GM19099 (cell line): ENCODE results near the gene QDPR.

ENCODE experiments used
- POLR2A ChIP-seq: IDR thresholded peaks from 3 replicates; pipeline ENCODE4 v1.6.1; 2011; ENCODE audit warnings: low read depth; ENCODE audit not compliant: insufficient read length; ENCODE audit errors: extremely low read depth

The QDPR gene

GRCh38 chr4:17480210-17480927, 31.5 kb downstream of the QDPR start:
- TF ChIP-seq POLR2A = no peak

GRCh38 chr4:17477774-17478472, 34.0 kb downstream of the QDPR start:
- TF ChIP-seq POLR2A = no peak

- no peak for TF ChIP-seq POLR2A
These were observed 35.0 kb downstream of the QDPR start for GRCh38 chr4:17476853-17477252.

- no peak for TF ChIP-seq POLR2A
These were observed 36.4 kb downstream of the QDPR start for GRCh38 chr4:17475481-17475880.

GRCh38 chr4:17469931-17470674, 41.8 kb downstream of the QDPR start:
- no peak for TF ChIP-seq POLR2A

GRCh38 chr4:17468619-17469221, 43.2 kb downstream of the QDPR start:
- TF ChIP-seq POLR2A = no peak

- TF ChIP-seq POLR2A = no peak
These were observed 48.3 kb downstream of the QDPR start for GRCh38 chr4:17463606-17464005.

- no peak for TF ChIP-seq POLR2A
These were observed 61.6 kb downstream of the QDPR start for GRCh38 chr4:17450269-17450804.

- no peak for TF ChIP-seq POLR2A
These were observed 63.2 kb downstream of the QDPR start for GRCh38 chr4:17448689-17449088.

GRCh38 chr4:17447675-17448298, 64.1 kb downstream of the QDPR start:
- no peak for TF ChIP-seq POLR2A

GRCh38 chr4:17447056-17447455, 64.8 kb downstream of the QDPR start:
- no peak for TF ChIP-seq POLR2A

GRCh38 chr4:17437396-17437795, 74.5 kb downstream of the QDPR start:
- no peak for TF ChIP-seq POLR2A

GRCh38 chr4:17436750-17437090, 75.2 kb downstream of the QDPR start:
- no peak for TF ChIP-seq POLR2A
